Activated T-cell treated with anti-CD3 and anti-CD28 coated beads, Interleukin-2, amount 50 U/mL, for 1 hour (primary cell): ENCODE results near the gene RTN4RL2.

ENCODE experiments used
- DNase-seq: peaks from one replicate; pipeline ENCODE4 v3.0.0-alpha.2; 2020

RTN4RL2 gene

DNA sequence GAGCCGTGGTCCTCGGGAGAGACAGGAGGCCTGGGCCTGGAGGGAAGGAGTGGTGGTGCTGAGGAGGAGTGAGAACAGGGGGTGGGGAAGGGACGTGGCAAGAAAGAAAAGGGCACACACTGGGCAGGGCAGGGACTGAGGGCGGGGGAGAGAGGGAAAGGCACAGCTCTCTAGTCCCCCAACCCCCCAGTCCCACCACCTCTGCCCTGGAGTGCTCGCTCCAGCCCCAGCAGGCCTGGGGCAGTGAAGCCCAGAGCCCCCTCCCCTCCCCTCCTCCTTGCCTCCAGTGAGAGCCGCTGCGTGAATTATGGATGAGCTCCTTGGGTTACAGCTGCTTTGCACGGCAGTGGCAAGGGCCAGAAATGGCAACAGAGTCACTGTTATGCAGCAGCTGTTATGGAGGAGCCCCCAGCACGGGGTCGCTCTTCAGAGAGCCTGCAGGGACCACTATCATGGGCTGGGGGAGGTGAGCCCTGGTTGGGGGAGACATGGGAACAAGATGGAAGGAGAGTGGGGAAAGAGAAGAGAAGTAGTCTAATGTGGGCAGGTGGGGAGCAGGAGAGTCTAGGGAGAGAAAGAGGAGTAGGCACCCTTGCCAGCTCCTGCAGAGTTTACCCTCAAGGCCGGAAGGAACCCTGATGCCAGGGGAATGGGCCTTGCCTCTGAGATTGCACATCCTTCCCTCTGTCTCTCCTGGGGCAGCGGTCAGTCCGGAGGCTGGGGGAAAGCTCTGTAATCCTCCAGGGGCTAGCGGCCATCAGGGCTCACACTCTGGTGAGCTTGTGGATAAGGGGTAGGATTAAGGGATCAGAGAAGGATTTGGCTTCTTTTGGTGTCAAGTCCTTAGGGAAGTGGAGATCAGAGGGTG lies 3.6 kb downstream of the RTN4RL2 start:
- DNase-seq, result no peak

DNA sequence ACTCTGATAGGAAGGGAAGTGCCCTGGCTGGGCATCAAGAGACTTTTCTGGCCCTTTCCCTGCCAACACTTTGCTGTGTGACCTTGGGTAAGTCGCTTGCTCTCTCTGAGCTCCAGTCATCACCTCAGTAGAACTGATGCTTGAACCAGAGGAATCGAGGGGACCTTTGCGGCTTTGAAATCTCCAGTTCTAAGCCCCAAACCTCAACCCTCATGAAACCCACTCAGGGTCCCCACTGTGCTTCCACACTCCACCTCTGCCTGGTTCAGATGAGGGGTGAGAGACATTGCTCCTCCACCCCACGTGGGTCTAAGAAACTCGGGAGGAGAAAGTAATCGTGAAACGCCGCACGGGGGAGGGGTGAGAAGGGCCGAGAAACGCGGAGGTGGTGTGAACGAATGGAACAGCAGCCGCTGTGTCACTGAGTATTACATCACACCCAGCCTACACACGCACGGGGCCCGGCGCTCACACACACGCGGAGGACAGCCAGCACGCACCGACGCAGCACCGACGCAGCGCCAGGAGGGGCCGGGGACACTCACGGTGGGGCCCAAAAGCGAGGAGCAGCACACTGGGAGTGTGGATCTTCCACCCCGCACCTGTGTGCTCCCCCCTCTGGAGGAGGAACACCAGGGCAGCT lies 4.3 kb downstream of the RTN4RL2 start:
- no peak for DNase-seq

DNA sequence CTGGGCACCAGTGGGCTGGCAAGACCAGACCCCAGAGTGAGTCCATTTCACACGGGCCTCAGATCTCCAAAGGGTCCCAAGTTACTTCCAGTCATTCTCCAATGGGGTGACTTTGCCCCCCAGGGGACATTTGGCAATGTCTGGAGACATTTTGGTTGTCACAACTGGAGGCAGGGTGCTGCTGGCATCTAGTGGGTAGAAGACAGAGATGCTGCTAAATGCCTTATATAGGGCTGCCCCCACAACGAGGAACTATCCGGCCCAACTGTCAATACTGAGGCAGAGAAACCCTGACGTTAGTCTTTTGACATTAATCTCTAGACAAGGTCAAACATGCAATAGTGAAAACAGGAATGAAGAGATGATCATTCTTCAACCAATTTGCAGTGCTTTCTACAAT lies 6.4 kb downstream of the RTN4RL2 start:
- DNase-seq, result no peak

- no peak for DNase-seq
Observed at GRCh38 chr11:57467508-57468157, 7.3 kb downstream of the RTN4RL2 start.

DNA sequence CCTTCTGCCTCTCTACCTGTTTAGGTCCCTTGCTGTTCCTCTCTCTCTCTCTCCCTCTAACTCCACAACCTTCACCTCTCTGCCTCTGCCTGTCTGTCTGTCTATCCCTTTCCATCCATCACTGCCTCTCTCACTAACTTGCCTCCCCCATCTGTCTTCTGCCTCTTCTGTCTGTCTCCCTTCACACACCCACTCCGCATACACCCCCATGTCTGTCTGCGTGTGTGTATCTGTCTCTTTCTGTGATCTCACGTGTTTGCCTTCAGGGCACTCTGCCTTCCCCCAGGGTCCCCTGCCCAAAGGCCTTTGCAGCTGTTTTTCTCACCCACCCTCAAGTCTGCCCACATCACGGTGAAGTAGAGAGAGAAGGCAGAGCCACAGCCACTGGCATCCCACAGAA lies 7.9 kb downstream of the RTN4RL2 start:
- no peak for DNase-seq

DNA sequence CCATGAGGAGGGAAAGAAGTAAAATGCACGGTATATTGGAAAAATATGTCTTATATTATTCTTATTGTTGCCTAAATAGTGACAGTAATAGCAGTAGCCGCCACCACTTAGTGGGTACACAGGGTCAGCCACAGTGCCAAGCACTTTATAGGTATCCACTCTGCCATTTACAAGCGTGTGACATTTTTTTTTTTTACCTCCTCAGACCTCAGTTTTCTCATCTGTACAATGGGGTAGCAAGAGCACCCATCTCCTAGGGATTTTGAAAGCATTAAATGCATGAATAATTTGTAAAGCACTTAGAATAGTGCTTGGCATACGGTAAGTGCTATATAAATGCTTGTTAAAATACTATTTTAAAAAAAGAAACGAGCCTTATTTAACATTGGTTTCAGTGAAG lies 8.9 kb downstream of the RTN4RL2 start:
- no peak for DNase-seq

GRCh38 chr11:57471496-57471895 lies 11.2 kb downstream of the RTN4RL2 start:
- no peak for DNase-seq

GRCh38 chr11:57473285-57473841 lies 13.0 kb downstream of the RTN4RL2 start:
- no peak for DNase-seq

- no peak for DNase-seq
Observed at GRCh38 chr11:57474017-57474802, 13.9 kb downstream of the RTN4RL2 start.

- DNase-seq, result no peak
Observed at GRCh38 chr11:57474803-57475115, 14.4 kb downstream of the RTN4RL2 start.

- no peak for DNase-seq
Observed at GRCh38 chr11:57475191-57475590, 14.9 kb downstream of the RTN4RL2 start.

DNA sequence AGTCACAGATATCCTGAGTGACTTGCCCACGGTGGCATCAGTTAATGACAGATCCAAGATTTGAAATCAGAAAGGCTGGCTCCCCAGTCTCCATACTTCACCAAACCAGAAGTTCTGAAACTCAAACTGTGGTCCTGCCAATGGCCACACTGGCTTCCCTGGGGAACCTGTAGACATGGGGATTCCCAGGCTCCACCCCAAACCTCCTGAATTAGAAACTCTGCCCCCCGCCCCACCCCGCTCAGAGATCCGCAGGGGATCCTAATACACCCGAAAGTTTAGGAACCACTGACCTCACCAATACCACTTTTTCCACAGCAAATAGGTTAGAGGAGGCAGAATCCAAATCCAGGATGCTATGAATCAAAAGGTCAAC lies 15.3 kb downstream of the RTN4RL2 start:
- no peak for DNase-seq

DNA sequence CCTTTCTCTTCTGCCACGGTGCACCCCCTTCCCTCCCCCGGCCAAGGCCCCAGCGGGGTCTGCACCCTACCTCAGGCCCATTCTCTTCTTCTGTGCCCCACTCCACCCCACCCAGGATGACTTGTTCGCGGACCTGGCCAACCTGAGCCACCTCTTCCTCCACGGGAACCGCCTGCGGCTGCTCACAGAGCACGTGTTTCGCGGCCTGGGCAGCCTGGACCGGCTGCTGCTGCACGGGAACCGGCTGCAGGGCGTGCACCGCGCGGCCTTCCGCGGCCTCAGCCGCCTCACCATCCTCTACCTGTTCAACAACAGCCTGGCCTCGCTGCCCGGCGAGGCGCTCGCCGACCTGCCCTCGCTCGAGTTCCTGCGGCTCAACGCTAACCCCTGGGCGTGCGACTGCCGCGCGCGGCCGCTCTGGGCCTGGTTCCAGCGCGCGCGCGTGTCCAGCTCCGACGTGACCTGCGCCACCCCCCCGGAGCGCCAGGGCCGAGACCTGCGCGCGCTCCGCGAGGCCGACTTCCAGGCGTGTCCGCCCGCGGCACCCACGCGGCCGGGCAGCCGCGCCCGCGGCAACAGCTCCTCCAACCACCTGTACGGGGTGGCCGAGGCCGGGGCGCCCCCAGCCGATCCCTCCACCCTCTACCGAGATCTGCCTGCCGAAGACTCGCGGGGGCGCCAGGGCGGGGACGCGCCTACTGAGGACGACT lies 15.9 kb downstream of the RTN4RL2 start:
- DNase-seq, result peak; percentile 47

GRCh38 chr11:57476757-57477506 lies 16.6 kb downstream of the RTN4RL2 start:
- peak; percentile 44 for DNase-seq

- no peak for DNase-seq
Observed at GRCh38 chr11:57477507-57478189, 17.3 kb downstream of the RTN4RL2 start.

GRCh38 chr11:57479021-57479663 lies 18.8 kb downstream of the RTN4RL2 start:
- DNase-seq, result no peak

DNA sequence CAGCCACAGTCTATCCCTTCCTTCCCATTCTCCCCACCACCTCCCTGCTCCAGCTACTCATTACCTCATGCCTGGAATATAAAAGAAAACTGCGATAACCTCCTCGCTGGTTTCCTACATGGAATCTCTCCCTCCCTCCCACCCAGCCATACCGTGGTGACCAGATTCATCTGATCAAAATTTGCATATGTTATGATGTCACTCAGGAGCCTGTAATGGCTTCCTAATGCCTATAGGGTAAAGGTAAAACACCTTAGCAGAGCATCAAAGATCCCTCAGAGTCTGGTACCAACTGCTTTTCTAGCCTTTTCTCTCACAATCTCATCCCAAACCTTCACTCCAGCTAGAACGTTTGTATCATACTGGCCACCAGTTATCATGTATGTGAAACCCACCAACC lies 19.6 kb downstream of the RTN4RL2 start:
- no peak for DNase-seq

GRCh38 chr11:57480409-57481137 lies 20.2 kb downstream of the RTN4RL2 start:
- peak; percentile 72 for DNase-seq

DNA sequence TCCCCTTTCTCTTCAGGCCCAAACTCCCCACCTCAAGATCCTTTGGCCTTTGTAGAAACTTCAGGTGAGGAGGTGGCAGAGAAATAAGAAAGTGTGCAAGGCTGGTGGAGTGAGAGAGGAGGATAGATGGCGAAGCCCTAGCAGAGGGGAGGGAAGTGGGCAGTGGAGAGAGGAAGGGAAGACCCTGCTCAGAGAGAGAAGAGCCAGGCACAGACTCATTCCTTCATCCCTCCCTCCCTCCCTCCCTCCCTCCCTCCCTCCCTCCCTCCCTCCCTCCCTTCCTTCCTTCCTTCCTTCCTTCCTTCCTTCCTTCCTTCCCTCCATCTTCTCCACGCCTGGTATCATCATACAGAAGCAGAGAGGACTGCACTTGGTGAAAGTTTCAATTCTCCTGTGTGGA lies 21.0 kb downstream of the RTN4RL2 start:
- no peak for DNase-seq
